ENCODE results near the gene TLE5.

GRCh38 chr19:3066482-3067049, 4.3 kb upstream of the TLE5 start:
- TF ChIP-seq POLR2AphosphoS5 (IDR thresholded peaks at IDR 0.05) (no peak), CTCF (IDR thresholded peaks at IDR 0.05) (no peak)

Data from suprapubic skin (tissue), 3 donors.